Activated T-helper 2 cell treated with anti-CD3 and anti-CD28 coated beads, Interferon-gamma antibody, Interleukin-2, Interleukin-4, amounts not matched to agents 10 μg/mL and 5 μg/mL and 100 μg/mL, durations not matched to agents 14 hours and 24 hours and 36 hours (primary cell): Measurements from ENCODE around the gene PPP2R2B. TPM values are rescaled to one million over a fixed set of nuclear protein-coding genes. Genes with fewer than 3 reads are reported as not detected.

Experiments
- DNase-seq: peaks from one replicate; pipeline ENCODE4 v3.0.0; 2021; ENCODE audit warnings: low spot score
- H3K27ac Mint-ChIP-seq: one replicate; pipeline ENCODE4 v1.8.0; 2021; ENCODE audit warnings: mixed read lengths
- H3K27me3 Mint-ChIP-seq: one replicate; pipeline ENCODE4 v1.8.0; 2021; ENCODE audit warnings: low read depth, mixed read lengths
- H3K36me3 Mint-ChIP-seq: one replicate; pipeline ENCODE4 v1.8.0; 2021; ENCODE audit warnings: low read depth, mixed read lengths
- H3K4me1 Mint-ChIP-seq: one replicate; pipeline ENCODE4 v1.8.0; 2021; ENCODE audit warnings: low read depth, mixed read lengths
- H3K4me3 Mint-ChIP-seq: one replicate; pipeline ENCODE4 v1.8.0; 2021; ENCODE audit warnings: low read depth, mild to moderate bottlenecking, moderate library complexity, mixed read lengths
- H3K9me3 Mint-ChIP-seq: one replicate; pipeline ENCODE4 v1.8.0; 2021; ENCODE audit warnings: mixed read lengths
- intact Hi-C: fragments of 100-400 bp; cut with micrococcal nuclease; formaldehyde crosslinking; loops from one replicate; pipeline ENCODE4 v1.15.1; 2023
- total RNA-seq: library from RNA; stranded (reverse); gene quantifications from 2 replicates; pipeline ENCODE4 v1.2.3, GENCODE V29; 2022

Gene PPP2R2B
- total RNA-seq, 1 donor from 2014 or later = 0.34 TPM

GRCh38 chr5:146656703-146657102 is 221.9 kb downstream of the PPP2R2B start:
- no peaks in the 10 kb centered on the region for H3K36me3 Mint-ChIP-seq

GRCh38 chr5:146653560-146653959 is 225.0 kb downstream of the PPP2R2B start:
- Mint-ChIP-seq H3K36me3 (no peaks in the 10 kb centered on the region), H3K4me3 (no peak overlapping the region), H3K4me1 (no peaks in the 10 kb centered on the region), H3K9me3 (no peaks in the 10 kb centered on the region), H3K27ac (no peak overlapping the region), H3K27me3 (no peaks in the 10 kb centered on the region)
- intact Hi-C loops = no loop called here
- DNase-seq = no peak

More at GRCh38 chr5:146656703-146657102, 221.9 kb downstream of the PPP2R2B start:
- intact Hi-C loops = no loop called here
- Mint-ChIP-seq H3K27ac (no peak overlapping the region), H3K4me3 (no peak overlapping the region), H3K4me1 (no peaks in the 10 kb centered on the region), H3K27me3 (no peaks in the 10 kb centered on the region), H3K9me3 (no peaks in the 10 kb centered on the region)
- DNase-seq = no peak

- H3K4me3 Mint-ChIP-seq = no peak overlapping the region
- no peak for DNase-seq
- no peaks in the 10 kb centered on the region for H3K27me3 Mint-ChIP-seq
- H3K27ac Mint-ChIP-seq = no peak overlapping the region
- H3K9me3 Mint-ChIP-seq = no peaks in the 10 kb centered on the region
- H3K4me1 Mint-ChIP-seq = no peaks in the 10 kb centered on the region
- H3K36me3 Mint-ChIP-seq = no peaks in the 10 kb centered on the region
- intact Hi-C loops = no loop called here
These were observed 226.0 kb downstream of the PPP2R2B start for GRCh38 chr5:146652547-146652946.

- DNase-seq = no peak
- Mint-ChIP-seq H3K4me1 (no peaks in the 10 kb centered on the region), H3K4me3 (no peak overlapping the region), H3K27ac (no peak overlapping the region), H3K27me3 (no peaks in the 10 kb centered on the region), H3K36me3 (no peaks in the 10 kb centered on the region), H3K9me3 (no peaks in the 10 kb centered on the region)
- intact Hi-C loops = no loop called here
These were observed 230.8 kb downstream of the PPP2R2B start for GRCh38 chr5:146647656-146648199.

GRCh38 chr5:146646441-146646840 is 232.1 kb downstream of the PPP2R2B start:
- Mint-ChIP-seq H3K27ac (no peak overlapping the region), H3K36me3 (no peaks in the 10 kb centered on the region), H3K27me3 (no peaks in the 10 kb centered on the region), H3K4me1 (no peaks in the 10 kb centered on the region), H3K9me3 (no peaks in the 10 kb centered on the region), H3K4me3 (no peak overlapping the region)
- DNase-seq = no peak
- intact Hi-C loops = no loop called here

GRCh38 chr5:146645342-146645741 is 233.2 kb downstream of the PPP2R2B start:
- Mint-ChIP-seq H3K4me3 (no peak overlapping the region), H3K4me1 (no peaks in the 10 kb centered on the region), H3K27me3 (no peaks in the 10 kb centered on the region), H3K9me3 (no peaks in the 10 kb centered on the region), H3K27ac (no peak overlapping the region), H3K36me3 (no peaks in the 10 kb centered on the region)
- DNase-seq = no peak
- intact Hi-C loops = no loop called here

GRCh38 chr5:146644831-146645230 is 233.7 kb downstream of the PPP2R2B start:
- DNase-seq = no peak
- H3K4me3 Mint-ChIP-seq = no peak overlapping the region
- no peaks in the 10 kb centered on the region for H3K4me1 Mint-ChIP-seq
- intact Hi-C loops = no loop called here
- no peaks in the 10 kb centered on the region for H3K27me3 Mint-ChIP-seq
- no peak overlapping the region for H3K27ac Mint-ChIP-seq
- no peaks in the 10 kb centered on the region for H3K36me3 Mint-ChIP-seq
- no peaks in the 10 kb centered on the region for H3K9me3 Mint-ChIP-seq

- H3K4me1 Mint-ChIP-seq = no peaks in the 10 kb centered on the region
- no peaks in the 10 kb centered on the region for H3K36me3 Mint-ChIP-seq
- no peaks in the 10 kb centered on the region for H3K27me3 Mint-ChIP-seq
- no peak overlapping the region for H3K27ac Mint-ChIP-seq
- intact Hi-C loops = no loop called here
- H3K4me3 Mint-ChIP-seq = no peak overlapping the region
- DNase-seq = no peak
- no peaks in the 10 kb centered on the region for H3K9me3 Mint-ChIP-seq
These were observed 234.8 kb downstream of the PPP2R2B start for GRCh38 chr5:146643776-146644175.

- no peaks in the 10 kb centered on the region for H3K9me3 Mint-ChIP-seq
- intact Hi-C loops = no loop called here
These were observed 236.1 kb downstream of the PPP2R2B start for GRCh38 chr5:146642410-146642809.

GRCh38 chr5:146641941-146642340 is 236.6 kb downstream of the PPP2R2B start:
- intact Hi-C loops = no loop called here
- no peaks in the 10 kb centered on the region for H3K27me3 Mint-ChIP-seq
- no peaks in the 10 kb centered on the region for H3K4me1 Mint-ChIP-seq
- no peak overlapping the region for H3K4me3 Mint-ChIP-seq
- no peaks in the 10 kb centered on the region for H3K36me3 Mint-ChIP-seq
- no peak for DNase-seq
- H3K27ac Mint-ChIP-seq = no peak overlapping the region
- no peaks in the 10 kb centered on the region for H3K9me3 Mint-ChIP-seq

More at GRCh38 chr5:146642410-146642809, 236.1 kb downstream of the PPP2R2B start:
- no peak for DNase-seq
- no peaks in the 10 kb centered on the region for H3K36me3 Mint-ChIP-seq
- no peaks in the 10 kb centered on the region for H3K4me1 Mint-ChIP-seq
- H3K27me3 Mint-ChIP-seq = no peaks in the 10 kb centered on the region
- no peak overlapping the region for H3K27ac Mint-ChIP-seq
- H3K4me3 Mint-ChIP-seq = no peak overlapping the region

- DNase-seq = no peak
- intact Hi-C loops = no loop called here
- H3K27me3 Mint-ChIP-seq = no peaks in the 10 kb centered on the region
- H3K4me1 Mint-ChIP-seq = no peaks in the 10 kb centered on the region
- no peaks in the 10 kb centered on the region for H3K9me3 Mint-ChIP-seq
- H3K36me3 Mint-ChIP-seq = no peaks in the 10 kb centered on the region
- no peak overlapping the region for H3K4me3 Mint-ChIP-seq
- H3K27ac Mint-ChIP-seq = no peak overlapping the region
These were observed 238.2 kb downstream of the PPP2R2B start for GRCh38 chr5:146640285-146640896.

- H3K27ac Mint-ChIP-seq = no peak overlapping the region
- no peaks in the 10 kb centered on the region for H3K4me1 Mint-ChIP-seq
- no peaks in the 10 kb centered on the region for H3K9me3 Mint-ChIP-seq
- H3K4me3 Mint-ChIP-seq = no peak overlapping the region
- no peak for DNase-seq
- H3K36me3 Mint-ChIP-seq = no peaks in the 10 kb centered on the region
- H3K27me3 Mint-ChIP-seq = peaks cover 1% of the 10 kb centered on the region
- intact Hi-C loops = no loop called here
These were observed 243.1 kb downstream of the PPP2R2B start for GRCh38 chr5:146635443-146635842.

GRCh38 chr5:146633323-146633764 is 245.2 kb downstream of the PPP2R2B start:
- intact Hi-C loops = no loop called here
- Mint-ChIP-seq H3K4me1 (no peaks in the 10 kb centered on the region), H3K9me3 (no peaks in the 10 kb centered on the region), H3K27me3 (peaks cover 1% of the 10 kb centered on the region), H3K36me3 (no peaks in the 10 kb centered on the region), H3K4me3 (no peak overlapping the region), H3K27ac (no peak overlapping the region)
- DNase-seq = no peak
